Activated CD4-positive, alpha-beta T cell treated with anti-CD3 and anti-CD28 coated beads for 4 hours (primary cell): Measurements from ENCODE around the gene MUC12.

Experiments
- DNase-seq, 2 donors: peaks; one replicate each; pipeline ENCODE4 v3.0.0-alpha.2; 2020

Gene MUC12

GRCh38 chr7:101066141-101066832, 96.9 kb downstream of the MUC12 start:
- DNase-seq = no peak

GRCh38 chr7:101066833-101067177, 97.4 kb downstream of the MUC12 start:
- DNase-seq = no peak

GRCh38 chr7:101068401-101068800, 99.0 kb downstream of the MUC12 start:
- no peak for DNase-seq
